Smooth muscle cell (in vitro differentiated cells): ENCODE data around the gene LMX1A. TPM values are rescaled to one million over a fixed set of nuclear protein-coding genes. Genes with fewer than 3 reads are reported as not detected.

Experiments used
- DNase-seq: peaks from one replicate; lab custom pipeline; 2025; ENCODE audit not compliant: unreplicated experiment; lab: John Stamatoyannopoulos, UW
- H2AFZ ChIP-seq: fragments of 200-600 bp; sonication (generic); 2 replicates; pipeline ENCODE4 v1.6.0; 2016; ENCODE audit warnings: antibody characterized with exemption, low read depth, mild to moderate bottlenecking
- H3F3A ChIP-seq: fragments of 200-600 bp; sonication (generic); 2 replicates; pipeline ENCODE4 v1.6.0; 2017; ENCODE audit warnings: antibody characterized with exemption, low read depth
- H3K27ac ChIP-seq: fragments of 200-600 bp; sonication (generic); 2 replicates; pipeline ENCODE4 v1.5.1; 2016; ENCODE audit warnings: low read depth, mild to moderate bottlenecking
- H3K27me3 ChIP-seq: fragments of 200-600 bp; sonication (generic); 2 replicates; pipeline ENCODE4 v1.6.1; 2016; ENCODE audit warnings: low read depth, mild to moderate bottlenecking
- H3K36me3 ChIP-seq: fragments of 200-600 bp; sonication (generic); 2 replicates; pipeline ENCODE4 v1.5.1; 2016; ENCODE audit warnings: low read depth
- H3K4me1 ChIP-seq: fragments of 200-600 bp; sonication (generic); 2 replicates; pipeline ENCODE4 v1.5.1; 2016; ENCODE audit warnings: low read depth
- H3K4me2 ChIP-seq: fragments of 200-600 bp; sonication (generic); 2 replicates; pipeline ENCODE4 v1.6.0; 2016; ENCODE audit warnings: mild to moderate bottlenecking
- H3K4me3 ChIP-seq: fragments of 200-600 bp; sonication (generic); 2 replicates; pipeline ENCODE4 v1.5.1; 2016; ENCODE audit warnings: mild to moderate bottlenecking
- H3K79me2 ChIP-seq: fragments of 200-600 bp; sonication (generic); 2 replicates; pipeline ENCODE4 v1.6.0; 2016; ENCODE audit warnings: low read depth, mild to moderate bottlenecking
- H3K9ac ChIP-seq: fragments of 200-600 bp; sonication (generic); 2 replicates; pipeline ENCODE4 v1.6.0; 2016; ENCODE audit warnings: low read depth
- H3K9me3 ChIP-seq: fragments of 200-600 bp; sonication (generic); replicated peaks from 2 replicates; pipeline ENCODE4 v1.5.1; 2016; ENCODE audit warnings: low read depth
- H4K20me1 ChIP-seq: fragments of 200-600 bp; sonication (generic); 2 replicates; pipeline ENCODE4 v1.6.0; 2016; ENCODE audit warnings: low read depth
- WGBS: methylation state at CpG from one replicate; pipeline ENCODE4 v1.1.7; 2016; ENCODE audit warnings: low lambda C conversion rate; 5-methylcytosine and 5-hydroxymethylcytosine counted together
- polyA plus RNA-seq: library from polyadenylated mRNA; unstranded; fragments of >200 nt; fragmentation: Nextera tagmentation; extraction: Ambion mirVana; gene quantifications from 2 replicates; pipeline ENCODE4 v1.2.1, GENCODE V29; 2016
- total RNA-seq: library from RNA; depleted of rRNA; stranded (reverse); fragments of >200 nt; gene quantifications from 2 replicates; pipeline ENCODE4 v1.2.3, GENCODE V29; 2014
- TF ChIP-seq, protein P1 (sequence below): fragments of 200-600 bp; sonication (generic); IDR thresholded peaks from 2 replicates; pipeline ENCODE4 v1.5.1; 2017; ENCODE audit warnings: borderline replicate concordance, mild to moderate bottlenecking, antibody characterized with exemption; ENCODE audit not compliant: insufficient read depth, poor library complexity, severe bottlenecking

Gene LMX1A
- total and polyA plus RNA-seq, 2 experiments from 2014 or later: not detected

DNA sequence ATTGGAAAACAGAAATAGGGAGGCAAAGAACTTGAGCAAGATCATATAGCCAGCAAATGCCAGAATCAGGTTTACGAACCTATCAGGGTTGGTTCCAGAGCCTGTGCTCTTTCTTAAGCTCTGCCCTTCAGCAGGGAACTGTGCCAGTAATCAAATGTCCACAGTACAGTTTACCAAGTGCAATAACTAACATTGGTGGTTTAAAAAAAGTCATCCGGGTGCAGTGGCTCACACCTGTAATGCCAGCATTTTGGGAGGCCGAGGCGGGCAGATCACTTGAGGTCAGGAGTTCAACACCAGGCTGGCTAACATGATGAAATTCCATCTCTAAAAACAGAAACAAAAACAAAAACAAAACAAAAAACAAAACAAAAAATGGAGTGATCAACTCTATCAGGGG is 182.7 kb downstream of the LMX1A start:
- WGBS: 90% methylated on average over 4 of the region's 4 CpGs
- DNase-seq: no peak
- Histone ChIP-seq H3K27me3 (peaks cover 24% of the 10 kb centered on the region), H3K9ac (no peak overlapping the region), H3K27ac (no peak overlapping the region), H2AFZ (no peak overlapping the region), H3K4me3 (no peak overlapping the region), H3K4me2 (no peak overlapping the region), H4K20me1 (no peaks in the 10 kb centered on the region), H3K9me3 (no peaks in the 10 kb centered on the region), H3K79me2 (no peaks in the 10 kb centered on the region), H3K36me3 (no peaks in the 10 kb centered on the region), H3F3A (no peaks in the 10 kb centered on the region), H3K4me1 (no peaks in the 10 kb centered on the region)
- TF ChIP-seq, protein P1, sequence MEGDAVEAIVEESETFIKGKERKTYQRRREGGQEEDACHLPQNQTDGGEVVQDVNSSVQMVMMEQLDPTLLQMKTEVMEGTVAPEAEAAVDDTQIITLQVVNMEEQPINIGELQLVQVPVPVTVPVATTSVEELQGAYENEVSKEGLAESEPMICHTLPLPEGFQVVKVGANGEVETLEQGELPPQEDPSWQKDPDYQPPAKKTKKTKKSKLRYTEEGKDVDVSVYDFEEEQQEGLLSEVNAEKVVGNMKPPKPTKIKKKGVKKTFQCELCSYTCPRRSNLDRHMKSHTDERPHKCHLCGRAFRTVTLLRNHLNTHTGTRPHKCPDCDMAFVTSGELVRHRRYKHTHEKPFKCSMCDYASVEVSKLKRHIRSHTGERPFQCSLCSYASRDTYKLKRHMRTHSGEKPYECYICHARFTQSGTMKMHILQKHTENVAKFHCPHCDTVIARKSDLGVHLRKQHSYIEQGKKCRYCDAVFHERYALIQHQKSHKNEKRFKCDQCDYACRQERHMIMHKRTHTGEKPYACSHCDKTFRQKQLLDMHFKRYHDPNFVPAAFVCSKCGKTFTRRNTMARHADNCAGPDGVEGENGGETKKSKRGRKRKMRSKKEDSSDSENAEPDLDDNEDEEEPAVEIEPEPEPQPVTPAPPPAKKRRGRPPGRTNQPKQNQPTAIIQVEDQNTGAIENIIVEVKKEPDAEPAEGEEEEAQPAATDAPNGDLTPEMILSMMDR: no peak

DNA sequence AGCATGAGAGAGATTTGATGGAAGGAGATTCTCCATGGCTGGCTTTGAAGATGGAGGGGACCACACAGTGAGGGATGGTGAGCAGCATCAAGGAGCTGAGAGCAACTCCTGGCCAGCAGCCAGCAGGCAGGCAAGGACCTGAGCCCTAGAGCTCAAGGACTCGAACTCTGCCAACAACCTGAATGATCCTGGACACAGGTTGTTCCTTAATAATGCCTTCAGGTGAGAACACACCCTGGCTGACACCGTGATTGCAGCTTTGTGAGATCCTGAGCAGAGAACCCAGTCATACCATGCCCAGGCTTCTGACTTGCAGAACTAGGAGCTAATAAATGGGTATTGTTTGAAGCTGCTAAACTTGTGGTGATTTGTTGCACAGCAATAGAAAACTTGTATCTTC is 183.1 kb downstream of the LMX1A start:
- TF ChIP-seq, protein P1: no peak
- Histone ChIP-seq H3K27me3 (peaks cover 20% of the 10 kb centered on the region), H3K9ac (no peak overlapping the region), H4K20me1 (no peaks in the 10 kb centered on the region), H3K27ac (no peak overlapping the region), H3F3A (no peaks in the 10 kb centered on the region), H3K9me3 (no peaks in the 10 kb centered on the region), H3K79me2 (no peaks in the 10 kb centered on the region), H2AFZ (no peak overlapping the region), H3K4me2 (no peak overlapping the region), H3K4me3 (no peak overlapping the region), H3K36me3 (no peaks in the 10 kb centered on the region), H3K4me1 (no peaks in the 10 kb centered on the region)
- WGBS: 68% methylated on average over 2 of the region's 2 CpGs
- no peak for DNase-seq

DNA sequence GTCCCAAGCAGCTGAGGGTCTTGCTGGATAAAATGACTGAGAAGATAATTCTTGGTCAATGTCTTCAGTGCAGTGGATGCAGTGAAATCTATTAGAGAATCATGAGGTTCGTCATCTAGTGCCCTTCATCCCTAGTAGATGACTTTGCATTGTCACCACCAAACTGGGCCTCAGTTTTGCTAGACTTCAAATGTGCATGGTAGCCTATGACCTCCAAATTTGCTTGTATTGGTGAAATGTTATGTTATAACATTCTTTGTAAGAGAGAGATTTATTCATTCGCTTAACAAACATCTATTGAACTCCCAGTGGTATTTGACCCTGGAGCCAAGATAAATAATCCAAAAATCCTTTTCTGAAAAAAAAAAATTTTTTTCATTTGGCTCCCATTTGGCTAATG is 183.8 kb downstream of the LMX1A start:
- Histone ChIP-seq H3F3A (no peaks in the 10 kb centered on the region), H3K9me3 (no peaks in the 10 kb centered on the region), H3K9ac (no peak overlapping the region), H3K36me3 (no peaks in the 10 kb centered on the region), H4K20me1 (no peaks in the 10 kb centered on the region), H3K79me2 (no peaks in the 10 kb centered on the region), H3K27me3 (peaks cover 12% of the 10 kb centered on the region), H3K4me3 (no peak overlapping the region), H3K4me1 (no peaks in the 10 kb centered on the region), H3K27ac (no peak overlapping the region), H2AFZ (no peak overlapping the region), H3K4me2 (no peak overlapping the region)
- WGBS: 85% methylated on average over 2 of the region's 2 CpGs
- DNase-seq: no peak
- TF ChIP-seq, protein P1: no peak

DNA sequence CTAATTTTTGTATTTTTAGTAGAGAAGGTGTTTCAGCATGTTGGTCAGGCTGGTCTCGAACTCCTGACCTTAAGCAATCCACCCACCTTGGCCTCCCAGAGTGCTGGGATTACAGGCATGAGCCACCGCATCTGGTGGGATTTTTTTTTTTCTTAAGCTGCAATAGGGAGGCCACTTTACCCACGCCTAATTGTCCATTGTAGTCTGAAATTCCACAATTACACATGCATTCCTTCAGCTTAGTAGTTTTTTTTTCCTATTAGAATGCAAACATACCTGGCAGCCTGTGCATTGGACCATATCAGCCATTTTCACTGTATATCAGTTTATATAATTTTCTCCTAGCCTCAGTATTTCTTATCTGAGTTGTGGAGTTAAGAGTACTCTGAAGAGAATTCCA is 186.8 kb downstream of the LMX1A start:
- H3K36me3 ChIP-seq: no peaks in the 10 kb centered on the region
- H3K27ac ChIP-seq: no peak overlapping the region
- no peaks in the 10 kb centered on the region for H4K20me1 ChIP-seq
- peaks cover 10% of the 10 kb centered on the region for H3K27me3 ChIP-seq
- no peaks in the 10 kb centered on the region for H3K79me2 ChIP-seq
- no peaks in the 10 kb centered on the region for H3K9me3 ChIP-seq
- H3K4me2 ChIP-seq: no peak overlapping the region
- no peak overlapping the region for H3K9ac ChIP-seq
- no peak overlapping the region for H2AFZ ChIP-seq
- WGBS: 81% methylated on average over 3 of the region's 3 CpGs
- no peak overlapping the region for H3K4me3 ChIP-seq
- H3F3A ChIP-seq: no peaks in the 10 kb centered on the region
- H3K4me1 ChIP-seq: no peaks in the 10 kb centered on the region
- TF ChIP-seq, protein P1: no peak
- no peak for DNase-seq
